ENCODE data around the gene GAS6. TPM values are rescaled to one million over a fixed set of nuclear protein-coding genes. Genes with fewer than 3 reads are reported as not detected.

Gene GAS6
- polyA plus RNA-seq, 1 donor from 2014 or later = 52.4 TPM

GRCh38 chr13:113881614-113882266 is 17.9 kb upstream of the GAS6 start:
- H3K9me2 ChIP-seq (ENCODE audit: insufficient read depth, low read length) = no peaks in the 10 kb centered on the region
- no peaks in the 10 kb centered on the region for H3F3A ChIP-seq (ENCODE audit: insufficient read depth, low read length, poor library complexity, severe bottlenecking)
- no peak overlapping the region for H2AFZ ChIP-seq (ENCODE audit: low read depth, low read length)
- H3K4me2 ChIP-seq (ENCODE audit: low read length) = no peak overlapping the region
- H3K9me3 ChIP-seq (ENCODE audit: low read length) = no peaks in the 10 kb centered on the region
- no peak overlapping the region for H3K9ac ChIP-seq (ENCODE audit: low read length)
- no peaks in the 10 kb centered on the region for H3K79me2 ChIP-seq (replicated peaks; ENCODE audit: insufficient read depth, low read length)
- H3K4me3 ChIP-seq (ENCODE audit: low read length) = no peak overlapping the region
- H4K20me1 ChIP-seq (ENCODE audit: insufficient read depth) = no peaks in the 10 kb centered on the region
- TF ChIP-seq SMC3 (conservative IDR thresholded peaks at IDR 0.05; ENCODE audit: poor library complexity) (no peak), EZH2 (IDR thresholded peaks at IDR 0.05; ENCODE audit: borderline replicate concordance, insufficient read depth, low read length, poor library complexity, severe bottlenecking) (no peak), RAD21 (conservative IDR thresholded peaks at IDR 0.05) (no peak), REST (IDR thresholded peaks at IDR 0.05; ENCODE audit: borderline replicate concordance) (no peak), CTCF (IDR thresholded peaks at IDR 0.05; ENCODE audit: poor library complexity, severe bottlenecking) (no peak), EP300 (conservative IDR thresholded peaks at IDR 0.05; ENCODE audit: poor library complexity, severe bottlenecking) (no peak), TAF1 (IDR thresholded peaks at IDR 0.05; ENCODE audit: low read depth) (no peak), MXI1 (conservative IDR thresholded peaks at IDR 0.05; ENCODE audit: poor library complexity, severe bottlenecking) (no peak), POLR2AphosphoS5 (IDR thresholded peaks at IDR 0.05) (no peak)
- no peaks in the 10 kb centered on the region for H3K36me3 ChIP-seq (ENCODE audit: insufficient read depth, low read length)
- H3K27me3 ChIP-seq (ENCODE audit: insufficient read depth, low read depth, low read length) = no peaks in the 10 kb centered on the region
- no peak overlapping the region for H3K27ac ChIP-seq (ENCODE audit: low read length)

GRCh38 chr13:113880651-113881611 is 17.1 kb upstream of the GAS6 start:
- Histone ChIP-seq H3K9ac (ENCODE audit: low read length) (no peak overlapping the region), H3K27ac (ENCODE audit: low read length) (no peak overlapping the region), H3K9me2 (ENCODE audit: insufficient read depth, low read length) (no peaks in the 10 kb centered on the region), H3K9me3 (ENCODE audit: low read length) (no peaks in the 10 kb centered on the region), H3K27me3 (ENCODE audit: insufficient read depth, low read depth, low read length) (no peaks in the 10 kb centered on the region), H3K36me3 (ENCODE audit: insufficient read depth, low read length) (no peaks in the 10 kb centered on the region), H2AFZ (ENCODE audit: low read depth, low read length) (no peak overlapping the region), H3K79me2 (replicated peaks; ENCODE audit: insufficient read depth, low read length) (no peaks in the 10 kb centered on the region), H4K20me1 (ENCODE audit: insufficient read depth) (no peaks in the 10 kb centered on the region), H3K4me2 (ENCODE audit: low read length) (no peak overlapping the region), H3F3A (ENCODE audit: insufficient read depth, low read length, poor library complexity, severe bottlenecking) (no peaks in the 10 kb centered on the region), H3K4me3 (ENCODE audit: low read length) (no peak overlapping the region)
- TF ChIP-seq CTCF (IDR thresholded peaks at IDR 0.05; ENCODE audit: poor library complexity, severe bottlenecking) (no peak), EZH2 (IDR thresholded peaks at IDR 0.05; ENCODE audit: borderline replicate concordance, insufficient read depth, low read length, poor library complexity, severe bottlenecking) (no peak), MXI1 (conservative IDR thresholded peaks at IDR 0.05; ENCODE audit: poor library complexity, severe bottlenecking) (no peak), POLR2AphosphoS5 (IDR thresholded peaks at IDR 0.05) (no peak)
